GM23338 (cell line): ENCODE data around the gene B4GALT5. TPM values are rescaled to one million over a fixed set of nuclear protein-coding genes. Genes with fewer than 3 reads are reported as not detected.

Experiments
- ATAC-seq: fragments of 200-7000 bp; cut with Tn5 transposase; 3 replicates; pipeline ENCODE4 v1.9.1; 2020
- DNase-seq: peaks from one replicate; pipeline ENCODE4 v3.0.0-alpha.2; 2015; ENCODE audit warnings: low spot score
- H2AFZ ChIP-seq: fragments of 200-600 bp; sonication (generic); 2 replicates; pipeline ENCODE4 v1.8.0; 2016; ENCODE audit warnings: antibody characterized with exemption, mild to moderate bottlenecking, moderate library complexity
- H3F3A ChIP-seq: fragments of 200-600 bp; sonication (generic); replicated peaks from 2 replicates; pipeline ENCODE4 v1.8.0; 2017; ENCODE audit warnings: antibody characterized with exemption, mixed run types, low read depth
- H3K27ac ChIP-seq: fragments of 200-600 bp; sonication (generic); 2 replicates; pipeline ENCODE4 v1.6.1; 2016; ENCODE audit warnings: low read depth
- H3K27me3 ChIP-seq: fragments of 200-600 bp; sonication (generic); 2 replicates; pipeline ENCODE4 v1.8.0; 2016; ENCODE audit warnings: mild to moderate bottlenecking, mixed run types, moderate library complexity; ENCODE audit not compliant: insufficient read depth
- H3K36me3 ChIP-seq: fragments of 200-600 bp; sonication (generic); 2 replicates; pipeline ENCODE4 v1.8.0; 2016; ENCODE audit warnings: mild to moderate bottlenecking; ENCODE audit not compliant: insufficient read depth
- H3K4me1 ChIP-seq: fragments of 200-600 bp; sonication (generic); 2 replicates; pipeline ENCODE4 v1.8.0; 2016; ENCODE audit warnings: mild to moderate bottlenecking, moderate library complexity; ENCODE audit not compliant: insufficient read depth
- H3K4me2 ChIP-seq: fragments of 200-600 bp; sonication (generic); 2 replicates; pipeline ENCODE4 v1.7.1; 2017; ENCODE audit warnings: mixed run types
- H3K4me3 ChIP-seq: fragments of 200-600 bp; sonication (generic); 2 replicates; pipeline ENCODE4 v1.6.1; 2016; ENCODE audit warnings: mixed run types
- H3K79me2 ChIP-seq: fragments of 200-600 bp; sonication (generic); replicated peaks from 2 replicates; pipeline ENCODE4 v1.8.0; 2017; ENCODE audit warnings: mild to moderate bottlenecking; ENCODE audit not compliant: insufficient read depth
- H3K9me2 ChIP-seq: fragments of 200-600 bp; sonication (generic); 2 replicates; pipeline ENCODE4 v1.8.0; 2017; ENCODE audit not compliant: insufficient read depth
- H4K20me1 ChIP-seq: fragments of 200-600 bp; sonication (generic); replicated peaks from 2 replicates; pipeline ENCODE4 v1.8.0; 2017; ENCODE audit warnings: mild to moderate bottlenecking; ENCODE audit not compliant: insufficient read depth
- H3K27ac Mint-ChIP-seq: 2 replicates; pipeline ENCODE4 v1.8.0; 2020; ENCODE audit warnings: inconsistent platforms, mild to moderate bottlenecking, moderate library complexity, mixed read lengths
- H3K27me3 Mint-ChIP-seq: 3 replicates; pipeline ENCODE4 v1.8.0; 2022; ENCODE audit warnings: low read depth, mild to moderate bottlenecking, moderate library complexity, mixed read lengths, inconsistent platforms; ENCODE audit not compliant: insufficient read depth, poor library complexity
- H3K36me3 Mint-ChIP-seq: 3 replicates; pipeline ENCODE4 v1.8.0; 2021; ENCODE audit warnings: low read depth, mild to moderate bottlenecking, inconsistent platforms, moderate library complexity, mixed read lengths
- H3K4me1 Mint-ChIP-seq: 3 replicates; pipeline ENCODE4 v1.8.0; 2020; ENCODE audit warnings: mild to moderate bottlenecking, inconsistent platforms, mixed read lengths
- H3K4me3 Mint-ChIP-seq: 3 replicates; pipeline ENCODE4 v1.8.0; 2021; ENCODE audit warnings: moderate library complexity, mild to moderate bottlenecking, inconsistent platforms, mixed read lengths
- H3K9me3 Mint-ChIP-seq: 3 replicates; pipeline ENCODE4 v1.8.0; 2020; ENCODE audit warnings: moderate library complexity, mild to moderate bottlenecking, inconsistent platforms, mixed read lengths
- CREB1 ChIP-seq: fragments of 250-450 bp; sonication (Bioruptor Pico); IDR thresholded peaks from 2 replicates; pipeline ENCODE4 v1.5.0; 2020; ENCODE audit warnings: low read depth, mild to moderate bottlenecking, moderate library complexity
- CTCF ChIP-seq, 2 experiments: fragments of 200-600 bp in 1 of 2; sonication (generic) in 1 of 2; conservative IDR thresholded peaks; 2 replicates each; pipeline versions ENCODE4 v1.5.1 to v1.6.1; 2016 to 2017; ENCODE audit warnings: antibody characterized with exemption in 2 of 2, low read depth in 2 of 2, mild to moderate bottlenecking in 2 of 2, moderate library complexity in 1 of 2
- ETS1 ChIP-seq: IDR thresholded peaks from 2 replicates; pipeline ENCODE4 v1.6.1; 2016; ENCODE audit warnings: antibody characterized with exemption
- EZH2 ChIP-seq: fragments of 200-600 bp; sonication (generic); IDR thresholded peaks from one replicate; pipeline ENCODE4 v1.8.0; 2017; ENCODE audit warnings: antibody characterized with exemption, mild to moderate bottlenecking, low read depth; ENCODE audit not compliant: unreplicated experiment
- EZH2phosphoT487 ChIP-seq: fragments of 200-600 bp; sonication (generic); IDR thresholded peaks from one replicate; pipeline ENCODE4 v1.8.1; 2018; ENCODE audit warnings: antibody characterized with exemption; ENCODE audit not compliant: unreplicated experiment
- JUNB ChIP-seq: IDR thresholded peaks from one replicate; pipeline ENCODE4 v1.6.1; 2016; ENCODE audit warnings: antibody characterized with exemption; ENCODE audit not compliant: unreplicated experiment
- NANOG ChIP-seq: IDR thresholded peaks from 2 replicates; pipeline ENCODE4 v1.6.1; 2016; ENCODE audit warnings: antibody characterized with exemption, borderline replicate concordance
- POLR2AphosphoS5 ChIP-seq: IDR thresholded peaks from 2 replicates; pipeline ENCODE4 v1.6.1; 2016; ENCODE audit warnings: antibody characterized with exemption, low read depth
- REST ChIP-seq: IDR thresholded peaks from one replicate; pipeline ENCODE4 v1.6.1; 2018; ENCODE audit warnings: antibody characterized with exemption; ENCODE audit not compliant: unreplicated experiment
- STAT1 ChIP-seq: IDR thresholded peaks from one replicate; pipeline ENCODE4 v1.6.1; 2016; ENCODE audit warnings: antibody characterized with exemption; ENCODE audit not compliant: unreplicated experiment
- ZNF114 ChIP-seq: fragments of 250-450 bp; sonication (Bioruptor Pico); IDR thresholded peaks from 2 replicates; pipeline ENCODE4 v1.5.0; 2020; ENCODE audit warnings: mild to moderate bottlenecking, moderate library complexity
- ZNF331 ChIP-seq: fragments of 250-450 bp; sonication (Bioruptor Pico); IDR thresholded peaks from 2 replicates; pipeline ENCODE4 v1.5.0; 2020; ENCODE audit warnings: low read depth, mild to moderate bottlenecking, moderate library complexity
- ZNF462 ChIP-seq: fragments of 250-450 bp; sonication (Bioruptor Pico); IDR thresholded peaks from 2 replicates; pipeline ENCODE4 v1.5.0; 2020; ENCODE audit warnings: mild to moderate bottlenecking, moderate library complexity
- polyA plus RNA-seq: library from polyadenylated mRNA; unstranded; fragments of >200 nt; fragmentation: Nextera tagmentation; extraction: Ambion mirVana; gene quantifications from 2 replicates; pipeline ENCODE4 v1.2.1, GENCODE V29; 2016
- total RNA-seq: library from RNA; depleted of rRNA; stranded (reverse); fragments of >200 nt; shearing (Covaris generic); gene quantifications from 2 replicates; pipeline ENCODE4 v1.2.3, GENCODE V29; 2014

B4GALT5 gene
- total and polyA plus RNA-seq, 2 experiments from 2014 or later, result 19.1 to 50.3 TPM

- H3K27me3 ChIP-seq, result no peaks in the 10 kb centered on the region
- H3K4me3 Mint-ChIP-seq, result no peak overlapping the region
- no peaks in the 10 kb centered on the region for H3K36me3 ChIP-seq
- H4K20me1 ChIP-seq, result no peaks in the 10 kb centered on the region
- DNase-seq (no peak), ATAC-seq (no peak)
- H3K4me2 ChIP-seq, result no peak overlapping the region
- H3K4me1 ChIP-seq, result no peaks in the 10 kb centered on the region
- H3K9me3 Mint-ChIP-seq, result no peaks in the 10 kb centered on the region
- H3F3A ChIP-seq, result no peaks in the 10 kb centered on the region
- no peak overlapping the region for H2AFZ ChIP-seq
- H3K79me2 ChIP-seq, result no peaks in the 10 kb centered on the region
- peaks cover 5% of the 10 kb centered on the region for H3K4me1 Mint-ChIP-seq
- H3K36me3 Mint-ChIP-seq, result no peaks in the 10 kb centered on the region
- H3K27me3 Mint-ChIP-seq, result peaks cover 5% of the 10 kb centered on the region
- H3K27ac ChIP-seq, result no peak overlapping the region
- no peak overlapping the region for H3K27ac Mint-ChIP-seq
- TF ChIP-seq NANOG (no peak), ZNF462 (CRISPR knock-in tag) (no peak), ZNF114 (CRISPR knock-in tag) (no peak), EZH2phosphoT487 (no peak), POLR2AphosphoS5 (no peak), ETS1 (no peak), JUNB (no peak), CREB1 (CRISPR knock-in tag) (no peak), ZNF331 (no peak), REST (no peak), CTCF (conservative IDR thresholded peaks at IDR 0.05; ENCODE audit: low read depth in 2 of 2) (no peak), STAT1 (no peak), EZH2 (no peak)
- no peaks in the 10 kb centered on the region for H3K9me2 ChIP-seq
- no peak overlapping the region for H3K4me3 ChIP-seq
Measured at GRCh38 chr20:49592120-49592519, 121.6 kb downstream of the B4GALT5 start.
